ENCODE measurements around the gene ARHGAP8.

The ARHGAP8 gene

GRCh38 chr22:44807232-44807631, 54.9 kb downstream of the ARHGAP8 start:
- no peak for DNase-seq

- DNase-seq: peak; percentile 66
These were observed 55.7 kb downstream of the ARHGAP8 start for GRCh38 chr22:44807915-44808690.

- DNase-seq: no peak
These were observed 57.1 kb downstream of the ARHGAP8 start for GRCh38 chr22:44809456-44809855.

GRCh38 chr22:44811141-44811540, 58.8 kb downstream of the ARHGAP8 start:
- no peak for DNase-seq

GRCh38 chr22:44813416-44813815, 61.0 kb downstream of the ARHGAP8 start:
- no peak for DNase-seq

- no peak for DNase-seq
These were observed 62.1 kb downstream of the ARHGAP8 start for GRCh38 chr22:44814266-44815098.

- no peak for DNase-seq
These were observed 63.0 kb downstream of the ARHGAP8 start for GRCh38 chr22:44815099-44816070.

GRCh38 chr22:44816141-44816540, 63.8 kb downstream of the ARHGAP8 start:
- DNase-seq: no peak

- DNase-seq: no peak
These were observed 66.4 kb downstream of the ARHGAP8 start for GRCh38 chr22:44818727-44819126.

- DNase-seq: no peak
These were observed 67.7 kb downstream of the ARHGAP8 start for GRCh38 chr22:44819966-44820631.

GRCh38 chr22:44821741-44822475, 69.5 kb downstream of the ARHGAP8 start:
- no peak for DNase-seq

GRCh38 chr22:44822534-44822933, 70.2 kb downstream of the ARHGAP8 start:
- no peak for DNase-seq

- no peak for DNase-seq
These were observed 71.0 kb downstream of the ARHGAP8 start for GRCh38 chr22:44823396-44823795.

GRCh38 chr22:44823806-44824205, 71.4 kb downstream of the ARHGAP8 start:
- DNase-seq: no peak

GRCh38 chr22:44824271-44824670, 71.9 kb downstream of the ARHGAP8 start:
- DNase-seq: no peak

GRCh38 chr22:44825310-44826150, 73.2 kb downstream of the ARHGAP8 start:
- DNase-seq: no peak

GRCh38 chr22:44827666-44828190, 75.4 kb downstream of the ARHGAP8 start:
- no peak for DNase-seq

GRCh38 chr22:44828193-44828592, 75.8 kb downstream of the ARHGAP8 start:
- DNase-seq: peak; percentile 26

- DNase-seq: no peak
These were observed 79.5 kb downstream of the ARHGAP8 start for GRCh38 chr22:44831885-44832284.

GRCh38 chr22:44834065-44834464, 81.7 kb downstream of the ARHGAP8 start:
- no peak for DNase-seq

All from NCI-H82 (cell line).